NOMO-1 (cell line): ENCODE results near the gene PKDREJ.

Experiments used
- DNase-seq, 2 experiments: peaks; one replicate each; lab custom pipeline; 2025; ENCODE audit not compliant: unreplicated experiment in 2 of 2; lab: John Stamatoyannopoulos, UW

PKDREJ gene

DNA sequence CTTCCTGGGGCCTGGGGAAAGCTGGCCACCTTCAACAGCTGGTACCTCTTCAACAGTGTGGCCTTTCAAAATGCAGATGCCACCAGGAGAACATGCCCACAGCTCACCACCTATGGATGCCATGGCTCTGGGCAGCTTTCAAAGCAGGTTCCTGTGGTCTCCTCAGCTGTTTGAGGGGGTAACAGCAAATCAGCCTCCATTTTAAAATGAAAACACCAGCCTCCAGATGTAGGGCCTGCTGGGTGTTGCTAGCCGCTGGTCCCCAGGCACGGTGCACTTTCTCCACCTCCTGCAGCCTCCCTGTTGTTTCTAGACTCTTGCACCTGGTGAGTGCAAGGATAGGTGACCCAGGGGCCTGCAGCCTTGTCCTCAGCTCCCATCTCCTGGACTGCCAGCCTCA, 23.1 kb downstream of the PKDREJ start:
- no peak for DNase-seq

DNA sequence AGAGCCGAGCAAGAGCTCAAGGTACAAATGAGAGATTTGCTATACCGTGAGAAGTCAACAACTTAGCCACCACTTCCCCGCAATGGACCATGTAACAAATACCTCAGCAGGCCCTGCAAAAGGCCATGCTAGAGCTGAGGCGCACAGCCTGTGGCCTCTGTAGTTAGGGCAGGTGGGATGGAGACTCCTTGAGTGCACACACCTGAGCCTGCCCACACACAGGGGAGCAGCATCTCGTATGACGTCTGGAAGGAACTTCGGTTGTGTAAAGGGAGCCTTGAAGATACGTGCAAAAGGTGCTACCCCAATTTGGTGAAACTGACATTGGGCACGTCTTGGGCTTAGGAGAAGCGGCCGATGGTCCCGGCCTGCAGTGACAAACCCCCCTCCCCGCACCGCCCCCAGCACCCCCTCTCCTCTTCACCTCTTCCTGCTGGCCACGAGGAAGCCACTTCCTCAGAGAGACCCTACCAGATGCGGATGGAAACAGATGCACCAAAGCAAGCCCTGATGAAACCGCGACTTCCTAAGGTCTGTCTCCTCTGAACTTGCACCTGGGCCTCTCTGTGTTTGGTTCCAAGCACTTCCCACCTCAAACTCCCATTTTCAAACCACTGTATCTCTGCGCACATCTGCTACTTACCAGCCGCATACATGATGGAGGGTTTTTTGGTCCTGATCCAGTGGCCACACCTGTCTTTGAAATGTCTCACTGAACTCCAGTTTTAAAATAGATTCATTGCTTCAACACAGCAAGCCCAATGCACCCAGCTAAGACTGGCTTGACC, 23.7 kb downstream of the PKDREJ start:
- DNase-seq: no peak

- no peak for DNase-seq
Observed at GRCh38 chr22:46238541-46238940, 24.6 kb downstream of the PKDREJ start.

- DNase-seq: no peak
Observed at GRCh38 chr22:46237453-46238124, 25.6 kb downstream of the PKDREJ start.

DNA sequence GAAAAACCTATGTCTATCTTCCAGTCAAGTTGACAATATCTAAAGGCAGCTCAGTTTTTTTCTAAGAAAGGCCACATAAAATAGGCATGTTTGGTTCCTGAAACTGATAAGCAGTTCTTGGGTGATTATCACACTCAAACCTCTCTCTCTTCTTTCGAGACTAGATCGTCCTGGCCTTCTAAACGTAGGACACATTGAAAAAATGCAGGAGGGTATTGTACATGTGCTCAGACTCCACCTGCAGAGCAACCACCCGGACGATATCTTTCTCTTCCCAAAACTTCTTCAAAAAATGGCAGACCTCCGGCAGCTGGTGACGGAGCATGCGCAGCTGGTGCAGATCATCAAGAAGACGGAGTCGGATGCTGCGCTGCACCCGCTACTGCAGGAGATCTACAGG, 28.2 kb downstream of the PKDREJ start:
- no peak for DNase-seq

DNA sequence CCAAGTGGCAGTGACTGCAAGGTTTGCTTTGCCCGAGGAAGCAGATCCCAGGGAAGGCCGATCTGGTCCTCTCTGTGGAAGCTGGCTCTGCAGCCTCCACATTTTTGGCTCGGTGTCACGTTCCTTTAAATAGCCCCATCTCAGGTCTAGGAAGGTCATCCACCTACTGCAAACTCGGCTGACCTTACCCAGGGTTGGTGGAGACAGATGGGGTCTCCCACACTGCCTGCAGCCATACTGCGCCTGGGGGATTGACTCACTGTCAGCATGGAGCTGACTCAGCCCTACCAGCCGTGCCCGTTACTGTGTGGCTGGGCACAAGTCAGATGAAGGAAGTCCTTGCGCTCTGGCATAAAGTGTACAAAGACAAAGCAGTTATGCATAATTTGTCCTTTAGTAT, 29.9 kb downstream of the PKDREJ start:
- DNase-seq: no peak

- no peak for DNase-seq
Observed at GRCh38 chr22:46230262-46230901, 32.8 kb downstream of the PKDREJ start.

DNA sequence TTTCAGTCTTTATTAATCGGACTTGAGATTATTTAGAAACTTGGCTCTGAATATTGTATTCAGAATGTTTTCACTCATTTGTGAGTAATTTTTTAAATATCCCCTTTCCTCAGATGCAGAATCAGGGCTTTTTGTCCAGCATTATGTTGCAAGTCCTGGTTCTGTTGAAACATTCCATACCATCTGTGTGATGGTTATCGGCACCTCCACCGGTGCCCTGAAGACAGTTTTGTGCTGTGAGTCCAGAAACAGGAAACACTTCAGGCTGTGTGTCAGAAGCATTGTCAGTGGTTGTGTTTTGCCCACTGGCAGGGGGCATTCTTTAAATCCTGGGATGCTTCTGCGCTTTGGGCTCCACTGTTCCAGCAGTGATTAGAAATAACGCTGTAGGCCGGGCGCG, 33.4 kb downstream of the PKDREJ start:
- DNase-seq: no peak

GRCh38 chr22:46226577-46226976, 36.6 kb downstream of the PKDREJ start:
- DNase-seq: no peak

DNA sequence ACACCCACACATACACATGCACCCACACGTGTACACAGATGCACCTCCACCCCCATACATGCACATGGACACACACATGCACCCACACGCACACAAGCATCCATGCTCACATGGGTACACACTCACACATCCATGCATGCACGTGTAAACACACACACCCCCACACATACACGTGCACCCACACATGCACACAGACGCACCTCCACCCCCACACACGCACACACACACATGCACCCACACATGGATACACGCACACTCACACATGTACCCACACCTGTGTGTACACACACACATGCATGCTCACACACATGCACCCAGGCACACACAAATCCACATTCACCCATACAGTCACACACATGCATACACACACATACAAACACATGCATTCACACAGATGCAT, 37.5 kb downstream of the PKDREJ start:
- no peak for DNase-seq

DNA sequence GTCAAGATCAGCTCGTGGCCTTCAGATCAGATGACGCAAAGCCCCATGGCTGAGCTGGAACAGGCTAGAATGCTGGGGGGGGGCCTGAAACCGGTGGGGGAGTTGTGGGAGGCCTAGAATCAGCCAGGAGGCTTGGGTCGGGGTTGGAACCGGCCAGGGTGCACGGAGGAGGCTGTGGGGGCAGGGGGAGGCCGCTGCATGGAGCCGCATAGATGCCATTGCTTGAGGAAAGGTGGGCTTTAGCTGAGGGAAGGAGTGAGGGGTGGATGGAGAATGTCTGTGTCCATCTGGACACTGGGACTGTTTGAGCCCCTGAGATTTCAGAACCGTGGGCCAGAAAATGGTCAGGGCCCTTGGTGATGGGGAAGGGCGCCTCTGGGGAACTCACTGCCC, 38.2 kb downstream of the PKDREJ start:
- no peak for DNase-seq

DNA sequence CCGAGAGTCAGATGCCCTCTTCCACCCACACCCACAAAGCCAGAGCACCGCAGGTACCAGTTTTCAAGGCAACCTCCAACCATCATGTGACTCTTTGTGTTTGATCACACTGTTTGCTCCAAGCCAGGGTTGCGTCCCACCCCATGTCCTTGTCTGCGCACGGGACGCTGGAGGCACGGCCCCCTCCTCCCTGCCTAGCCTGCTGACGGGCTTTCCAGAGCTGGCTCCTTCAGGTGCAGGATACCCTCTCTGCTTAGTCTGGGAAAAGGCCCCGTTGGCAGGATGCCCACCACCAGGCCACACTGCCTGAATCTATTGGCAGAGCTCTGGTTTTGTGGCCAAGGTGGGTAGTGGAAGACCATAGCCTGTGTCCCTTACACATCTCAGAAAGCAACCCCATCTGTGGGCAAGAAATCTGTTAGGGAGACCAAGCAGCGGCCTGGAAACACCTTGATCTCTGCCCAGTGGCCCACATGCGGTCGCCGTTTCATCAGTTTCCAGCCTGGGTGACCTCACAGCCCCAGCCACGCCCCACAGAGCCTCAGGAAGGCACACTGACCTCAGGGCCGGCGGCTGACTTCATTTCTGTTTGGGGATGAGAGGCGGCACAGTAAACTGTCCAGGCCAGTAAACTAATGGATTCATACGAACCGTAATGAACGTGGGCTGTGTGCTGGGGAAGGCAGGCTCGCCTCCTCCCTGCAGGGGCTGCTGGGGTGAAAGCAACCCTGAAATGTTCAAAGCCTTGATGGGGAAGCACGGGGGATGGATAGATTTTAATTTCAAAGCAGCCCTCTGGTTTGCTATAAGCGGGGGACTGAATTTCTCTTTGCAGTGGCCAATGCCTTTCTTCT, 38.9 kb downstream of the PKDREJ start:
- no peak for DNase-seq

- no peak for DNase-seq
Observed at GRCh38 chr22:46220921-46221320, 42.2 kb downstream of the PKDREJ start.

DNA sequence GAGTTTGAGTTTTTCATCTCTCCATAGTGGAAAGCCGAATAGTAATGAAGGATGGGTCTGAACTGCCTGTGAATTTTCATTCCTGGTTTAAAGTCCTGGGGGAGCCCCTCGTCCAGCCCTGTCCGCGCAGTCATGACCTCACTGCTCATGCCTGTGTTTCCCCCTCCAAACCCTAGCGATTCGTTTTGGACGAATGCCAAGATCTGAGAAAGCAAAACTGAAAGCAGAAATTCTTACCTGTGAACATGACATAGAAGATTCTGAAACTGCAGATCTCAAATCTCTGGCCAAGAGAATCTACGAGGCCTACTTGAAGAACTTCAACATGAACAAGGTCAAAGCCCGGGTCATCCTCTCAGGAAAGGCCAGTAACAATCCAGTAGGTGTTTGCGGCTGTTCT, 43.5 kb downstream of the PKDREJ start:
- DNase-seq: no peak

- no peak for DNase-seq
Observed at GRCh38 chr22:46214616-46215015, 48.5 kb downstream of the PKDREJ start.

GRCh38 chr22:46214149-46214548, 49.0 kb downstream of the PKDREJ start:
- no peak for DNase-seq

DNA sequence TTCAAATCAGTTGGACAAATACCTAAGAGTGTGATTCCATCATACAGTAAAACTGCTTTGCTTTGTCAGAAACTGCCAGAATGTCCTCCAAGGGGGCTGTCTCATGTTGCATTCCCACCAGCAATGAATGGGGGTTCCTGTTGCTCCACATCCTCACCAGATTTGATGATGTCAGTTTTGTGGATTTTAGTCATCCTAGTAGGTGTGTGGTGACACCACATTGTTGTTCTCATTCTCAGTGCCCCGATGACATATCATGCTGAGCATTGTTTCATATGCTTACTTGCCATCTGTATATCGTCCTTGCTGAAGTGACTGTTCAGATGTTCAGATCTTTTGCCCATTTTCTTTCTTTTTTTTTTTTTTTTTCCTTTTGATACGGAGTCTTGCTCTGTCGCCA, 50.1 kb downstream of the PKDREJ start:
- DNase-seq: no peak

DNA sequence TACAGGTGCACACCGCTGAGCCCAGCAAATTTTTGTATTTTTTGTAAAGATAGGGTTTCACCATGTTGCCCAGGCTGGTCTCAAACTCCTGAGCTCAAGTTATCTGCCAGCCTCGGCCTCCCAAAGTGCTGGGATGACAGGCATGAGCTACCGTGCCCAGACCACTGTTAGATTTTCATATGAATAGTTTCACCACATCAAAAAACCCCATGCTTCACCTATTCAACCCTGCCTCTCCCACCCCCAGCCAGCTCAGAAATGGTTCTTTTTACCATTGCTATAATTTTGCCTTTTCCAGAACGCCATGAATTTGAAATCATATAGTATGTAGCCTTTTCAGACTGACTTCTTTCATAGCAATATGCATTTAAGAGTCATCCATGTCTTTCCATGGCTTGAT, 50.9 kb downstream of the PKDREJ start:
- no peak for DNase-seq

GRCh38 chr22:46209262-46209661, 53.9 kb downstream of the PKDREJ start:
- DNase-seq: no peak
